HEK293 (cell line): ENCODE results near the gene ERBB2.

Source experiments
- CTCF ChIA-PET: fragments of 350-600 bp; formaldehyde crosslinking; extraction: SDS; loops from one replicate; lab custom pipeline; 2021; ENCODE audit warnings: antibody characterized with exemption; lab: Yijun Ruan, JAX
- POLR2A ChIA-PET: fragments of 300-600 bp; formaldehyde crosslinking; extraction: SDS; loops from one replicate; lab custom pipeline; 2020; ENCODE audit warnings: antibody characterized with exemption, inconsistent platforms; lab: Yijun Ruan, JAX
- H3K27ac ChIP-seq: fragments of 200-500 bp; sonication (Bioruptor generic); 2 replicates; pipeline ENCODE4 v1.5.1; 2014; ENCODE audit warnings: low read depth, low read length, control low read depth, inconsistent platforms; ENCODE audit errors: extremely low read depth
- H3K36me3 ChIP-seq, 2 experiments: fragments of 200-500 bp in 1 of 2; sonication (Bioruptor generic) in 1 of 2; 1 replicate in 1 of 2; 2 replicates in 1 of 2; pipeline ENCODE4 v1.5.1; 2014 to 2017; ENCODE audit warnings: inconsistent platforms in 2 of 2, low read length in 2 of 2; ENCODE audit not compliant: control insufficient read depth in 2 of 2, insufficient read depth in 1 of 2
- H3K4me1 ChIP-seq: fragments of 200-500 bp; sonication (Bioruptor generic); 2 replicates; pipeline ENCODE4 v1.5.1; 2014; ENCODE audit warnings: mild to moderate bottlenecking, low read length, inconsistent platforms; ENCODE audit not compliant: control insufficient read depth, insufficient read depth
- H3K4me3 ChIP-seq: 2 replicates; pipeline ENCODE4 v1.5.1; 2011; ENCODE audit warnings: low read depth, mild to moderate bottlenecking, control low read depth, low read length, moderate library complexity
- H3K9me3 ChIP-seq: fragments of 200-500 bp; sonication (Bioruptor generic); 2 replicates; pipeline ENCODE4 v1.5.1; 2014; ENCODE audit warnings: low read depth, low read length, inconsistent platforms; ENCODE audit not compliant: control insufficient read depth, insufficient read depth
- EGR2 ChIP-seq: fragments of 450-650 bp; formaldehyde crosslinking; IDR thresholded peaks from 2 replicates; pipeline ENCODE4 v1.5.1; 2016; ENCODE audit warnings: low read depth, missing biosample characterization, missing genetic modification characterization
- KLF1 ChIP-seq: fragments of 450-650 bp; formaldehyde crosslinking; IDR thresholded peaks from 2 replicates; pipeline ENCODE4 v1.5.1; 2016; ENCODE audit warnings: missing biosample characterization, missing genetic modification characterization
- KLF10 ChIP-seq: fragments of 450-650 bp; IDR thresholded peaks from 2 replicates; pipeline ENCODE4 v1.5.1; 2018; ENCODE audit warnings: missing biosample characterization, mild to moderate bottlenecking, missing genetic modification characterization
- ZFHX2 ChIP-seq: fragments of 450-650 bp; formaldehyde crosslinking; conservative IDR thresholded peaks from 2 replicates; pipeline ENCODE4 v1.5.1; 2016; ENCODE audit warnings: missing biosample characterization, missing genetic modification characterization
- ZFP3 ChIP-seq: fragments of 450-650 bp; formaldehyde crosslinking; IDR thresholded peaks from 2 replicates; pipeline ENCODE4 v1.5.1; 2016; ENCODE audit warnings: low read depth, missing biosample characterization, missing genetic modification characterization
- ZNF121 ChIP-seq: fragments of 450-650 bp; formaldehyde crosslinking; IDR thresholded peaks from 2 replicates; pipeline ENCODE4 v1.5.1; 2016; ENCODE audit warnings: missing biosample characterization, missing genetic modification characterization
- ZNF132 ChIP-seq: fragments of 450-650 bp; formaldehyde crosslinking; IDR thresholded peaks from 2 replicates; pipeline ENCODE4 v1.5.1; 2017; ENCODE audit warnings: missing biosample characterization, missing genetic modification characterization, borderline replicate concordance
- ZNF138 ChIP-seq: fragments of 450-650 bp; formaldehyde crosslinking; IDR thresholded peaks from 2 replicates; pipeline ENCODE4 v1.5.1; 2016; ENCODE audit warnings: missing biosample characterization, missing genetic modification characterization, borderline replicate concordance
- ZNF16 ChIP-seq: fragments of 450-650 bp; formaldehyde crosslinking; IDR thresholded peaks from 2 replicates; pipeline ENCODE4 v1.5.1; 2016; ENCODE audit warnings: low read depth, missing biosample characterization, missing genetic modification characterization
- ZNF239 ChIP-seq: fragments of 450-650 bp; formaldehyde crosslinking; IDR thresholded peaks from 2 replicates; pipeline ENCODE4 v1.5.1; 2016; ENCODE audit warnings: missing biosample characterization, missing genetic modification characterization
- ZNF24 ChIP-seq: fragments of 450-650 bp; formaldehyde crosslinking; IDR thresholded peaks from 2 replicates; pipeline ENCODE4 v1.5.1; 2016; ENCODE audit warnings: missing biosample characterization, missing genetic modification characterization
- ZNF530 ChIP-seq: fragments of 450-650 bp; formaldehyde crosslinking; IDR thresholded peaks from 2 replicates; pipeline ENCODE4 v1.5.1; 2016; ENCODE audit warnings: low read depth, missing biosample characterization, missing genetic modification characterization
- ZNF544 ChIP-seq: fragments of 450-650 bp; formaldehyde crosslinking; IDR thresholded peaks from 2 replicates; pipeline ENCODE4 v1.5.0; 2017; ENCODE audit warnings: missing biosample characterization, missing genetic modification characterization
- ZNF548 ChIP-seq: fragments of 450-650 bp; formaldehyde crosslinking; IDR thresholded peaks from 2 replicates; pipeline ENCODE4 v1.5.1; 2016; ENCODE audit warnings: missing biosample characterization, missing genetic modification characterization
- ZNF585B ChIP-seq: fragments of 450-650 bp; formaldehyde crosslinking; IDR thresholded peaks from 2 replicates; pipeline ENCODE4 v1.5.1; 2016; ENCODE audit warnings: missing biosample characterization, missing genetic modification characterization
- ZNF670 ChIP-seq: fragments of 450-650 bp; formaldehyde crosslinking; IDR thresholded peaks from 2 replicates; pipeline ENCODE4 v1.5.1; 2016; ENCODE audit warnings: missing biosample characterization, missing genetic modification characterization, low read depth
- ZNF76 ChIP-seq: fragments of 450-650 bp; formaldehyde crosslinking; IDR thresholded peaks from 2 replicates; pipeline ENCODE4; 2016; ENCODE audit warnings: low read depth, missing biosample characterization, missing genetic modification characterization, borderline replicate concordance
- ZNF777 ChIP-seq: fragments of 450-650 bp; formaldehyde crosslinking; IDR thresholded peaks from 2 replicates; pipeline ENCODE4 v1.5.1; 2017; ENCODE audit warnings: missing biosample characterization, missing genetic modification characterization, borderline replicate concordance
- ZNF791 ChIP-seq: fragments of 450-650 bp; formaldehyde crosslinking; IDR thresholded peaks from 2 replicates; pipeline ENCODE4 v1.5.1; 2016; ENCODE audit warnings: missing biosample characterization, missing genetic modification characterization
- ZNF792 ChIP-seq: fragments of 450-650 bp; formaldehyde crosslinking; IDR thresholded peaks from 2 replicates; pipeline ENCODE4 v1.5.1; 2016; ENCODE audit warnings: missing biosample characterization, missing genetic modification characterization
- TF ChIP-seq, protein P1 (sequence below): fragments of 450-650 bp; formaldehyde crosslinking; IDR thresholded peaks from 2 replicates; pipeline ENCODE4 v1.5.1; 2016; ENCODE audit warnings: missing biosample characterization, missing genetic modification characterization
- TF ChIP-seq, protein P2 (sequence below): fragments of 450-650 bp; formaldehyde crosslinking; IDR thresholded peaks from 2 replicates; pipeline ENCODE4 v1.5.1; 2017; ENCODE audit warnings: missing biosample characterization, missing genetic modification characterization
- TF ChIP-seq, protein P3 (sequence below): fragments of 450-650 bp; formaldehyde crosslinking; IDR thresholded peaks from 2 replicates; pipeline ENCODE4 v1.5.1; 2017; ENCODE audit warnings: missing biosample characterization, mild to moderate bottlenecking, missing genetic modification characterization, moderate library complexity
- TF ChIP-seq, protein P4 (sequence below): fragments of 450-650 bp; formaldehyde crosslinking; IDR thresholded peaks from 2 replicates; pipeline ENCODE4 v1.5.1; 2016; ENCODE audit warnings: missing biosample characterization, missing genetic modification characterization, low read depth

The ERBB2 gene

DNA sequence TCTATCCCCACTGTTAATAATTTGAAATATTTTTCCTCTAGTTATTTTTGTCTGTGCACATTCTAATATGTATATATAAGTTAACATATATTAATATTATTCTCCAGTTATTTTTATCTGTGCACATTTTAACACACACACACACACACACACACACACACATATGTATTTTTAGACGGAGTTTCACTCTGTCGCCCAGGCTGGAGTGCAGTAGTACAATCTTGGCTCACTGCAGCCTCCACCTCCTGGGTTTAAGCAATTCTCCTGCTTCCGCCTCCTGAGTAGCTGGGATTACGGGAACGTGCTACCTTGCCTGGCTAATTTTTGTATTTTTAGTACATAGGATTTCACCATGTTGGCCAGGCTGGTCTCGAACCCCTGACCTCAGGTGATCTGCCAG, 17.8 kb downstream of the ERBB2 start (continued):
- TF ChIP-seq, protein P1, sequence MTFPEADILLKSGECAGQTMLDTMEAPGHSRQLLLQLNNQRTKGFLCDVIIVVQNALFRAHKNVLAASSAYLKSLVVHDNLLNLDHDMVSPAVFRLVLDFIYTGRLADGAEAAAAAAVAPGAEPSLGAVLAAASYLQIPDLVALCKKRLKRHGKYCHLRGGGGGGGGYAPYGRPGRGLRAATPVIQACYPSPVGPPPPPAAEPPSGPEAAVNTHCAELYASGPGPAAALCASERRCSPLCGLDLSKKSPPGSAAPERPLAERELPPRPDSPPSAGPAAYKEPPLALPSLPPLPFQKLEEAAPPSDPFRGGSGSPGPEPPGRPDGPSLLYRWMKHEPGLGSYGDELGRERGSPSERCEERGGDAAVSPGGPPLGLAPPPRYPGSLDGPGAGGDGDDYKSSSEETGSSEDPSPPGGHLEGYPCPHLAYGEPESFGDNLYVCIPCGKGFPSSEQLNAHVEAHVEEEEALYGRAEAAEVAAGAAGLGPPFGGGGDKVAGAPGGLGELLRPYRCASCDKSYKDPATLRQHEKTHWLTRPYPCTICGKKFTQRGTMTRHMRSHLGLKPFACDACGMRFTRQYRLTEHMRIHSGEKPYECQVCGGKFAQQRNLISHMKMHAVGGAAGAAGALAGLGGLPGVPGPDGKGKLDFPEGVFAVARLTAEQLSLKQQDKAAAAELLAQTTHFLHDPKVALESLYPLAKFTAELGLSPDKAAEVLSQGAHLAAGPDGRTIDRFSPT (tag by site-specific recombination), result no peak
- TF ChIP-seq ZNF16 (no peak), ZNF792 (no peak), ZNF138 (tag by site-specific recombination) (no peak), ZNF239 (tag by site-specific recombination) (no peak), ZNF791 (tag by site-specific recombination) (no peak)
- TF ChIP-seq, all 188 proteins: peak for 0

DNA sequence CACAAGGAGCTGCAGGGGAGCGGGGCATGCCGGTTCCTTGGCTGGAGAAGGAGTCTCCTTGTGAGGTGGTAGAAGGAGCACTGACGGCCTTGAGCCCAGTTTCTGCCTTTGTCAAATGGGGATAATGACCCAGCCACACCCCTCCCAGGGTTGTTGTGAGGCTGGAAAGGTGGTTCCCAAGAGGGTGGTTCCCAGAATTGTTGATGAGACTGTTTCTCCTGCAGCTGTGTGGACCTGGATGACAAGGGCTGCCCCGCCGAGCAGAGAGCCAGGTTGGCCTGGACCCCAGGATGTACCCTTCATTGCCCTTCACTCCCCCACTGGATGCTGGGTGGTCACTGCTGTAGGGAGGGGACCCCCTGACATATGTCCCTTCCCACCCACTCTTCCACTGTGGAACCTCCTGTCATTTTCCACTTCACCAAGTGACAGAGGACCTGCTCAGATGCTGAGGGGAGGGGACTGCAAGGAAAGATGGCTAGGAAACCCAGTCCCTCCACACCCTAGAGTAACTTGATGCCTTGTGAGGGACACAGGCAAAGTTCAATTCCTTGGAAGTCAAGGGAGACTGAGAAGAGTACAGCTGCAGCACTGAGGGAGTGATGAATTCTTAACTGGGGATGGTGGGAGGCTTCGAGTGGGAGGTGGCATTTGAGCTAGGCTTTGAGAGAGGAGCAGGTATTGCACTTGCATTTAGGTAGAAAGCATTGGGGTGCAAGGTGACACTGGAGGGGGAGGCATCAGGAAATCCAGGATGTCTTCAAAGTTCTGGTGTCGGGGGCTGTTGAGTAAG, 19.9 kb downstream of the ERBB2 start:
- H3K27ac ChIP-seq, result no peak overlapping the region
- no peak overlapping the region for H3K4me3 ChIP-seq
- ChIA-PET POLR2A (interaction anchor here (2.8 kb wide), 1 partner anchor 10 kb away, joined by 10 read pairs; the partner anchor contains the start of gene MIEN1), CTCF (interaction anchor here (0.6 to 2.2 kb wide), 7 partner anchors 10 to 108 kb away, joined by 3 to 8 read pairs (median 5); partner anchors contain the start of gene PNMT)
- H3K4me1 ChIP-seq, result no peaks in the 10 kb centered on the region
- TF ChIP-seq, protein P1 (tag by site-specific recombination), result no peak
- TF ChIP-seq KLF1 (tag by site-specific recombination), result peak; percentile 71
- TF ChIP-seq ZNF670 (tag by site-specific recombination), result no peak
- TF ChIP-seq KLF10 (tag by site-specific recombination), result no peak
- TF ChIP-seq EGR2 (tag by site-specific recombination), result peak; percentile 77
- TF ChIP-seq, protein P2, sequence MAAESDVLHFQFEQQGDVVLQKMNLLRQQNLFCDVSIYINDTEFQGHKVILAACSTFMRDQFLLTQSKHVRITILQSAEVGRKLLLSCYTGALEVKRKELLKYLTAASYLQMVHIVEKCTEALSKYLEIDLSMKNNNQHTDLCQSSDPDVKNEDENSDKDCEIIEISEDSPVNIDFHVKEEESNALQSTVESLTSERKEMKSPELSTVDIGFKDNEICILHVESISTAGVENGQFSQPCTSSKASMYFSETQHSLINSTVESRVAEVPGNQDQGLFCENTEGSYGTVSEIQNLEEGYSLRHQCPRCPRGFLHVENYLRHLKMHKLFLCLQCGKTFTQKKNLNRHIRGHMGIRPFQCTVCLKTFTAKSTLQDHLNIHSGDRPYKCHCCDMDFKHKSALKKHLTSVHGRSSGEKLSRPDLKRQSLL (tag by site-specific recombination), result no peak
- no peak for TF ChIP-seq ZNF132 (tag by site-specific recombination)
- no peak for TF ChIP-seq ZNF548 (tag by site-specific recombination)
- no peak for TF ChIP-seq ZNF777 (tag by site-specific recombination)
- TF ChIP-seq, protein P3, sequence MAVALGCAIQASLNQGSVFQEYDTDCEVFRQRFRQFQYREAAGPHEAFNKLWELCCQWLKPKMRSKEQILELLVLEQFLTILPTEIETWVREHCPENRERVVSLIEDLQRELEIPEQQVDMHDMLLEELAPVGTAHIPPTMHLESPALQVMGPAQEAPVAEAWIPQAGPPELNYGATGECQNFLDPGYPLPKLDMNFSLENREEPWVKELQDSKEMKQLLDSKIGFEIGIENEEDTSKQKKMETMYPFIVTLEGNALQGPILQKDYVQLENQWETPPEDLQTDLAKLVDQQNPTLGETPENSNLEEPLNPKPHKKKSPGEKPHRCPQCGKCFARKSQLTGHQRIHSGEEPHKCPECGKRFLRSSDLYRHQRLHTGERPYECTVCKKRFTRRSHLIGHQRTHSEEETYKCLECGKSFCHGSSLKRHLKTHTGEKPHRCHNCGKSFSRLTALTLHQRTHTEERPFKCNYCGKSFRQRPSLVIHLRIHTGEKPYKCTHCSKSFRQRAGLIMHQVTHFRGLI (tag by site-specific recombination), result peak; percentile 95
- TF ChIP-seq, protein P4, sequence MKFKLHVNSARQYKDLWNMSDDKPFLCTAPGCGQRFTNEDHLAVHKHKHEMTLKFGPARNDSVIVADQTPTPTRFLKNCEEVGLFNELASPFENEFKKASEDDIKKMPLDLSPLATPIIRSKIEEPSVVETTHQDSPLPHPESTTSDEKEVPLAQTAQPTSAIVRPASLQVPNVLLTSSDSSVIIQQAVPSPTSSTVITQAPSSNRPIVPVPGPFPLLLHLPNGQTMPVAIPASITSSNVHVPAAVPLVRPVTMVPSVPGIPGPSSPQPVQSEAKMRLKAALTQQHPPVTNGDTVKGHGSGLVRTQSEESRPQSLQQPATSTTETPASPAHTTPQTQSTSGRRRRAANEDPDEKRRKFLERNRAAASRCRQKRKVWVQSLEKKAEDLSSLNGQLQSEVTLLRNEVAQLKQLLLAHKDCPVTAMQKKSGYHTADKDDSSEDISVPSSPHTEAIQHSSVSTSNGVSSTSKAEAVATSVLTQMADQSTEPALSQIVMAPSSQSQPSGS (tag by site-specific recombination), result no peak
- TF ChIP-seq ZNF76 (tag by site-specific recombination), result no peak
- TF ChIP-seq ZNF585B (tag by site-specific recombination), result no peak
- TF ChIP-seq ZNF544 (tag by site-specific recombination), result no peak
- TF ChIP-seq ZFHX2, result peak; percentile 79
- TF ChIP-seq ZNF530 (tag by site-specific recombination), result no peak
- TF ChIP-seq ZFP3 (tag by site-specific recombination), result no peak
- TF ChIP-seq ZNF791 (tag by site-specific recombination), result no peak
- no peak for TF ChIP-seq ZNF121 (tag by site-specific recombination)
- no peak for TF ChIP-seq ZNF24 (tag by site-specific recombination)
- H3K36me3 ChIP-seq, result peaks cover 10 to 66% of the 10 kb centered on the region in 2 experiments; a peak in 2 of 3 replicates
- no peaks in the 10 kb centered on the region for H3K9me3 ChIP-seq
